PFSK-1 (cell line): ENCODE results near the gene FAF2.

Source experiments
- POLR2AphosphoS5 ChIP-seq: IDR thresholded peaks from 2 replicates; pipeline ENCODE4 v1.6.1; 2012; ENCODE audit warnings: low read depth, mild to moderate bottlenecking, control low read depth, low read length, moderate library complexity
- TAF1 ChIP-seq: IDR thresholded peaks from 2 replicates; pipeline ENCODE4 v1.6.1; 2012; ENCODE audit warnings: low read length, control low read depth, borderline replicate concordance; ENCODE audit not compliant: insufficient read depth

- TF ChIP-seq TAF1 = no peak
- TF ChIP-seq POLR2AphosphoS5 = no peak
Measured at GRCh38 chr5:176490301-176490700, 42.1 kb downstream of the FAF2 start.
